NCI-H128 (cell line): ENCODE data around the gene STAM2.

ENCODE experiments used
- DNase-seq: peaks from one replicate; lab custom pipeline; 2025; ENCODE audit not compliant: unreplicated experiment; lab: John Stamatoyannopoulos, UW

Gene STAM2

GRCh38 chr2:152075461-152076050 is 100.0 kb downstream of the STAM2 start:
- no peak for DNase-seq

- no peak for DNase-seq
Measured at GRCh38 chr2:152072011-152072410, 103.6 kb downstream of the STAM2 start.

GRCh38 chr2:152071518-152071917 is 104.0 kb downstream of the STAM2 start:
- no peak for DNase-seq

- DNase-seq, result no peak
Measured at GRCh38 chr2:152071092-152071491, 104.5 kb downstream of the STAM2 start.

- no peak for DNase-seq
Measured at GRCh38 chr2:152068226-152068625, 107.3 kb downstream of the STAM2 start.

GRCh38 chr2:152067823-152068222 is 107.7 kb downstream of the STAM2 start:
- DNase-seq, result no peak
